SK-N-SH (cell line): Measurements from ENCODE around the gene SLC39A9. TPM values are rescaled to one million over a fixed set of nuclear protein-coding genes. Genes with fewer than 3 reads are reported as not detected.

ENCODE experiments used
- CTCF ChIA-PET: fragments of 300-600, 350-600 bp; formaldehyde crosslinking; extraction: SDS; loops from one replicate; lab custom pipeline; 2021; lab: Yijun Ruan, JAX
- POLR2A ChIA-PET: fragments of 350-600 bp; sonication (Branson Sonifier 250); formaldehyde crosslinking; extraction: SDS; loops from one replicate; lab custom pipeline; 2020; ENCODE audit warnings: antibody characterized with exemption, inconsistent platforms; lab: Yijun Ruan, JAX
- DNase-seq: peaks from one replicate; pipeline ENCODE4 v3.0.0; 2012
- H2AFZ ChIP-seq: fragments of 200-600 bp; sonication (generic); 2 replicates; pipeline ENCODE4 v1.8.1; 2016; ENCODE audit warnings: antibody characterized with exemption, mild to moderate bottlenecking, low read depth
- H3F3A ChIP-seq: fragments of 200-600 bp; sonication (generic); replicated peaks from 2 replicates; pipeline ENCODE3; 2016; ENCODE audit warnings: antibody characterized with exemption, mild to moderate bottlenecking; ENCODE audit not compliant: insufficient read depth
- H3K27ac ChIP-seq, 2 experiments: fragments of 200-500 bp in 1 of 2; fragments of 200-600 bp in 1 of 2; sonication (Bioruptor generic) in 1 of 2; sonication (generic), shearing (Covaris generic) in 1 of 2; 2 replicates each; pipeline versions ENCODE4 v1.5.1 to v1.6.1; 2014 to 2016; ENCODE audit warnings: low read depth in 2 of 2, inconsistent platforms in 1 of 2, low read length in 1 of 2, mild to moderate bottlenecking in 1 of 2, mixed read lengths in 1 of 2
- H3K27me3 ChIP-seq: fragments of 200-600 bp; sonication (generic), shearing (Covaris generic); 2 replicates; pipeline ENCODE4 v1.6.1; 2016; ENCODE audit warnings: mixed run types; ENCODE audit not compliant: insufficient read depth
- H3K36me3 ChIP-seq, 2 experiments: fragments of 200-500 bp in 1 of 2; fragments of 200-600 bp in 1 of 2; sonication (Bioruptor generic) in 1 of 2; sonication (generic) in 1 of 2; replicated peaks in 1 of 2; 2 replicates each; pipeline versions ENCODE3 to v1.5.1; 2014 to 2016; ENCODE audit warnings: low read length in 1 of 2, mild to moderate bottlenecking in 1 of 2; ENCODE audit not compliant: insufficient read depth in 2 of 2, control insufficient read depth in 1 of 2
- H3K4me1 ChIP-seq, 2 experiments: fragments of 200-500 bp in 1 of 2; fragments of 200-600 bp in 1 of 2; sonication (Bioruptor generic) in 1 of 2; sonication (generic), shearing (Covaris generic) in 1 of 2; 2 replicates each; pipeline versions ENCODE4 v1.5.1 to v1.6.1; 2014 to 2016; ENCODE audit warnings: low read depth in 1 of 2, low read length in 1 of 2, mixed run types in 1 of 2; ENCODE audit not compliant: insufficient read depth in 2 of 2, control insufficient read depth in 1 of 2
- H3K4me2 ChIP-seq: fragments of 200-600 bp; sonication (generic), shearing (Covaris generic); 2 replicates; pipeline ENCODE4 v1.6.1; 2017; ENCODE audit warnings: mixed run types
- H3K4me3 ChIP-seq, 2 experiments: fragments of 200-500 bp in 1 of 2; fragments of 200-600 bp in 1 of 2; sonication (Bioruptor generic) in 1 of 2; sonication (generic), shearing (Covaris generic) in 1 of 2; 2 replicates each; pipeline versions ENCODE4 v1.5.1 to v1.8.1; 2014 to 2016; ENCODE audit warnings: low read depth in 2 of 2, inconsistent platforms in 1 of 2, low read length in 1 of 2, mild to moderate bottlenecking in 1 of 2, mixed read lengths in 1 of 2, moderate library complexity in 1 of 2
- H3K79me2 ChIP-seq: fragments of 200-600 bp; sonication (generic); 2 replicates; pipeline ENCODE4 v1.8.1; 2017; ENCODE audit warnings: mild to moderate bottlenecking; ENCODE audit not compliant: insufficient read depth
- H3K9ac ChIP-seq: fragments of 200-600 bp; sonication (generic); 2 replicates; pipeline ENCODE4 v1.6.1; 2017; ENCODE audit warnings: mixed run types
- H3K9me2 ChIP-seq: fragments of 200-600 bp; sonication (generic); 2 replicates; pipeline ENCODE4 v1.6.1; 2017; ENCODE audit warnings: mixed run types
- H3K9me3 ChIP-seq: fragments of 200-600 bp; sonication (generic); 2 replicates; pipeline ENCODE4 v1.6.1; 2017; ENCODE audit warnings: mixed run types, mild to moderate bottlenecking, moderate library complexity
- H4K20me1 ChIP-seq: fragments of 200-600 bp; sonication (generic); 2 replicates; pipeline ENCODE4 v1.6.1; 2017; ENCODE audit warnings: mild to moderate bottlenecking, mixed run types; ENCODE audit not compliant: insufficient read depth
- CHD2 ChIP-seq: fragments of 150-350 bp; IDR thresholded peaks from 2 replicates; pipeline ENCODE4 v1.6.1; 2018; ENCODE audit warnings: low read length; ENCODE audit not compliant: partially characterized antibody
- CTCF ChIP-seq: fragments of 200-600 bp; sonication (generic); IDR thresholded peaks from 2 replicates; pipeline ENCODE4 v1.6.1; 2017; ENCODE audit warnings: antibody characterized with exemption, mild to moderate bottlenecking, moderate library complexity
- ELF1 ChIP-seq: IDR thresholded peaks from 2 replicates; pipeline ENCODE4 v1.4.0; 2012
- EZH2phosphoT487 ChIP-seq: fragments of 200-600 bp; sonication (generic); IDR thresholded peaks from 2 replicates; pipeline ENCODE4 v1.6.1; 2017; ENCODE audit warnings: low read depth, mixed run types, mild to moderate bottlenecking, antibody characterized with exemption, moderate library complexity, borderline replicate concordance
- FOXM1 ChIP-seq: IDR thresholded peaks from 2 replicates; pipeline ENCODE4 v1.4.0; 2012; ENCODE audit warnings: low read depth, mild to moderate bottlenecking
- GABPA ChIP-seq: IDR thresholded peaks from 2 replicates; pipeline ENCODE4 v1.4.0; 2012; ENCODE audit warnings: low read depth, mild to moderate bottlenecking
- GATA2 ChIP-seq: sonication (generic); formaldehyde crosslinking; IDR thresholded peaks from 2 replicates; pipeline ENCODE4 v1.5.0; 2020; ENCODE audit warnings: mild to moderate bottlenecking, missing genetic modification reagents
- IRF3 ChIP-seq: fragments of 150-350 bp; IDR thresholded peaks from 2 replicates; pipeline ENCODE4 v1.6.1; 2016; ENCODE audit warnings: mild to moderate bottlenecking, low read depth, low read length
- MAX ChIP-seq: IDR thresholded peaks from 2 replicates; pipeline ENCODE4 v1.4.0; 2012; ENCODE audit warnings: low read depth
- MXI1 ChIP-seq: IDR thresholded peaks from 2 replicates; pipeline ENCODE4 v1.6.1; 2012; ENCODE audit warnings: mild to moderate bottlenecking, low read depth, low read length, improper control_type of control experiment
- NFIC ChIP-seq: IDR thresholded peaks from 2 replicates; pipeline ENCODE4 v1.4.0; 2012; ENCODE audit warnings: borderline replicate concordance
- PBX3 ChIP-seq: IDR thresholded peaks from 2 replicates; pipeline ENCODE4; 2012
- REST ChIP-seq: IDR thresholded peaks from 2 replicates; pipeline ENCODE4 v1.6.1; 2012; ENCODE audit warnings: mild to moderate bottlenecking, low read depth, low read length, moderate library complexity
- RXRA ChIP-seq: IDR thresholded peaks from 2 replicates; pipeline ENCODE4 v1.4.0; 2012; ENCODE audit warnings: low read depth, mild to moderate bottlenecking, borderline replicate concordance
- TAF1 ChIP-seq: IDR thresholded peaks from 2 replicates; pipeline ENCODE4 v1.6.1; 2012; ENCODE audit warnings: low read depth, mild to moderate bottlenecking, low read length, moderate library complexity, borderline replicate concordance
- TEAD4 ChIP-seq: IDR thresholded peaks from 2 replicates; pipeline ENCODE4 v1.4.0; 2012; ENCODE audit warnings: mild to moderate bottlenecking, borderline replicate concordance; ENCODE audit not compliant: insufficient read depth
- USF2 ChIP-seq: fragments of 150-350 bp; IDR thresholded peaks from 2 replicates; pipeline ENCODE4 v1.6.1; 2017; ENCODE audit warnings: antibody characterized with exemption, low read length, low read depth, borderline replicate concordance
- YY1 ChIP-seq: IDR thresholded peaks from 2 replicates; pipeline ENCODE4 v1.4.0; 2012; ENCODE audit warnings: low read depth, mild to moderate bottlenecking
- ZBTB33 ChIP-seq: IDR thresholded peaks from 2 replicates; pipeline ENCODE4 v1.4.0; 2012; ENCODE audit warnings: low read depth, borderline replicate concordance
- WGBS: methylation state at CpG from one replicate; pipeline ENCODE4 v1.1.6; 2017; ENCODE audit warnings: low lambda C conversion rate; 5-methylcytosine and 5-hydroxymethylcytosine counted together
- polyA plus RNA-seq, 3 experiments: library from polyadenylated mRNA; depleted of rRNA; stranded (reverse); fragments of >200 nt; gene quantifications; 2 replicates each; pipeline ENCODE4 v1.2.3, GENCODE V29; 2012

SLC39A9 gene
- polyA plus RNA-seq, 1 of the 3 experiments (the other 2 are of a cell fraction) = 39.8 TPM

GRCh38 chr14:69487771-69488170 lies 89.3 kb downstream of the SLC39A9 start:
- H4K20me1 ChIP-seq = no peaks in the 10 kb centered on the region
- peaks cover 37% of the 10 kb centered on the region for H3K27me3 ChIP-seq
- no peaks in the 10 kb centered on the region for H3K9me2 ChIP-seq
- H3K27ac ChIP-seq = no peak overlapping the region
- H3K4me2 ChIP-seq = no peak overlapping the region
- no peak overlapping the region for H3K4me3 ChIP-seq
- no peaks in the 10 kb centered on the region for H3K36me3 ChIP-seq
- CTCF ChIA-PET = interaction anchor here (0.9 to 3.2 kb wide), 4 partner anchors 12 to 87 kb away, joined by 3 to 13 read pairs (median 6); partner anchors contain the start of gene CCDC177
- no peaks in the 10 kb centered on the region for H3F3A ChIP-seq
- H3K9me3 ChIP-seq = no peaks in the 10 kb centered on the region
- no peak overlapping the region for H2AFZ ChIP-seq
- H3K9ac ChIP-seq = no peak overlapping the region
- TF ChIP-seq MAX (no peak), YY1 (no peak), TAF1 (no peak), NFIC (no peak), CTCF (no peak), IRF3 (no peak), ELF1 (no peak), PBX3 (no peak), TEAD4 (no peak), USF2 (no peak), GATA2 (no peak), REST (no peak), RXRA (no peak), CHD2 (no peak), ZBTB33 (no peak), GABPA (no peak), EZH2phosphoT487 (no peak), FOXM1 (no peak), MXI1 (no peak)
- POLR2A ChIA-PET = no interaction called here
- 63% methylated on average over 2 of the region's 4 CpGs for WGBS
- DNase-seq = no peak
- H3K4me1 ChIP-seq = peaks cover 0 to 26% of the 10 kb centered on the region in 2 experiments; a peak in 2 of 4 replicates
- no peaks in the 10 kb centered on the region for H3K79me2 ChIP-seq
